Erythroblast (primary cell): ENCODE data around the gene TRIM29.

Experiments used
- GATA1 ChIP-seq: IDR thresholded peaks from 2 replicates; pipeline ENCODE4 v1.6.1; 2011; ENCODE audit warnings: low read depth, mild to moderate bottlenecking, control low read depth, low read length, moderate library complexity
- POLR2A ChIP-seq: IDR thresholded peaks from 2 replicates; pipeline ENCODE4 v1.6.1; 2011; ENCODE audit warnings: mild to moderate bottlenecking, low read length

DNA sequence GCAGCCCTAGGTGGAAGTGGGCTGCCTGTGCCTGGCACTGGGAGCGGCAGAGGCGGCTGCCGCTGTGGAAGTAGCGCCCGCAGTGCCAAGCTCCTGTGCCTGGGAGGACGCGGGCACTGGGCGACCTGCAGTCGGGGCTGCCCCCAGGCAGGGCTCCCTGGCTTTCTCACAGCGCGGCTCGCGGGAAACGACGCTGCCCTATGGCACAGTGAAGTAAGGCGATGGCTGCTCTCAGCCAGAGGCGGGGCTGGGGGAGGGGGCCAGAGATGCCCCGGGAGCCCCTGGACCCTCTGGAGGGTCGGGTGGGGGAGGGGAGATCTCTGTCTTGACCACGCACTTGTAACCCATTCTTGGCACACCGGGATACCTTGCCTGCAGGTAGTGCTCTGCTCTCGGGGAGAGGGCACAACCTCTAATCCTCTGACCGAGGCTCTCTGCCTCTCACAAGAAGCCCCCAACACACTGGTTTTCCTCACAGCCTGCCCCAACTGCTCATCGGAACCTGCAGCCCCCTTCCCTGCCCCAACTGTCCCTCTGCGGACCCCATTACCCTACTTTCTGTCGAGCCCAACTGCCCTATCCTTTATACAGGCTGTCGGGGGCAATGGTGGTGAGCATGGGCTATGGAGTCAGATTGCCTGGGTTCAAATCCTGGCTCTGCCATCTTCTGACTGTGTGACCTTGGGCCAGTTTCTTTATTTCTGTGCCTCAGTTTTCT lies 32.2 kb upstream of the TRIM29 start:
- TF ChIP-seq POLR2A, result no peak
- TF ChIP-seq GATA1, result no peak
